Measurements from ENCODE around the gene LDAH. TPM values are rescaled to one million over a fixed set of nuclear protein-coding genes. Genes with fewer than 3 reads are reported as not detected.

The LDAH gene
- total and polyA plus RNA-seq, 10 of the 15 experiments (the other 5 are each of a cell fraction or from before 2014, with no cell fraction given): 17.9 to 44.7 (median 30.0) TPM

GRCh38 chr2:20737505-20737904 lies 85.4 kb downstream of the LDAH start (continued):
- TF ChIP-seq, protein P1, sequence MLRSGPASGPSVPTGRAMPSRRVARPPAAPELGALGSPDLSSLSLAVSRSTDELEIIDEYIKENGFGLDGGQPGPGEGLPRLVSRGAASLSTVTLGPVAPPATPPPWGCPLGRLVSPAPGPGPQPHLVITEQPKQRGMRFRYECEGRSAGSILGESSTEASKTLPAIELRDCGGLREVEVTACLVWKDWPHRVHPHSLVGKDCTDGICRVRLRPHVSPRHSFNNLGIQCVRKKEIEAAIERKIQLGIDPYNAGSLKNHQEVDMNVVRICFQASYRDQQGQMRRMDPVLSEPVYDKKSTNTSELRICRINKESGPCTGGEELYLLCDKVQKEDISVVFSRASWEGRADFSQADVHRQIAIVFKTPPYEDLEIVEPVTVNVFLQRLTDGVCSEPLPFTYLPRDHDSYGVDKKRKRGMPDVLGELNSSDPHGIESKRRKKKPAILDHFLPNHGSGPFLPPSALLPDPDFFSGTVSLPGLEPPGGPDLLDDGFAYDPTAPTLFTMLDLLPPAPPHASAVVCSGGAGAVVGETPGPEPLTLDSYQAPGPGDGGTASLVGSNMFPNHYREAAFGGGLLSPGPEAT (IDR thresholded peaks at IDR 0.05; ENCODE audit: low read depth): no peak
- no peak for TF ChIP-seq IKZF1 (conservative IDR thresholded peaks at IDR 0.05)
- TF ChIP-seq BHLHE40 (IDR thresholded peaks at IDR 0.05; ENCODE audit: borderline replicate concordance in 1 of 2, low read depth in 2 of 2, low read length in 1 of 2): no peak
- no peak for TF ChIP-seq CHD1 (IDR thresholded peaks at IDR 0.05; ENCODE audit: low read depth, low read length)
- TF ChIP-seq TAF1 (IDR thresholded peaks at IDR 0.05; ENCODE audit: borderline replicate concordance, low read depth, low read length): no peak
- TF ChIP-seq MEF2A (IDR thresholded peaks at IDR 0.05; ENCODE audit: insufficient read depth, low read depth, low read length): 0 out of 2 replicates have a peak, but pooled peaks have one; percentile 18
- TF ChIP-seq, protein P2, sequence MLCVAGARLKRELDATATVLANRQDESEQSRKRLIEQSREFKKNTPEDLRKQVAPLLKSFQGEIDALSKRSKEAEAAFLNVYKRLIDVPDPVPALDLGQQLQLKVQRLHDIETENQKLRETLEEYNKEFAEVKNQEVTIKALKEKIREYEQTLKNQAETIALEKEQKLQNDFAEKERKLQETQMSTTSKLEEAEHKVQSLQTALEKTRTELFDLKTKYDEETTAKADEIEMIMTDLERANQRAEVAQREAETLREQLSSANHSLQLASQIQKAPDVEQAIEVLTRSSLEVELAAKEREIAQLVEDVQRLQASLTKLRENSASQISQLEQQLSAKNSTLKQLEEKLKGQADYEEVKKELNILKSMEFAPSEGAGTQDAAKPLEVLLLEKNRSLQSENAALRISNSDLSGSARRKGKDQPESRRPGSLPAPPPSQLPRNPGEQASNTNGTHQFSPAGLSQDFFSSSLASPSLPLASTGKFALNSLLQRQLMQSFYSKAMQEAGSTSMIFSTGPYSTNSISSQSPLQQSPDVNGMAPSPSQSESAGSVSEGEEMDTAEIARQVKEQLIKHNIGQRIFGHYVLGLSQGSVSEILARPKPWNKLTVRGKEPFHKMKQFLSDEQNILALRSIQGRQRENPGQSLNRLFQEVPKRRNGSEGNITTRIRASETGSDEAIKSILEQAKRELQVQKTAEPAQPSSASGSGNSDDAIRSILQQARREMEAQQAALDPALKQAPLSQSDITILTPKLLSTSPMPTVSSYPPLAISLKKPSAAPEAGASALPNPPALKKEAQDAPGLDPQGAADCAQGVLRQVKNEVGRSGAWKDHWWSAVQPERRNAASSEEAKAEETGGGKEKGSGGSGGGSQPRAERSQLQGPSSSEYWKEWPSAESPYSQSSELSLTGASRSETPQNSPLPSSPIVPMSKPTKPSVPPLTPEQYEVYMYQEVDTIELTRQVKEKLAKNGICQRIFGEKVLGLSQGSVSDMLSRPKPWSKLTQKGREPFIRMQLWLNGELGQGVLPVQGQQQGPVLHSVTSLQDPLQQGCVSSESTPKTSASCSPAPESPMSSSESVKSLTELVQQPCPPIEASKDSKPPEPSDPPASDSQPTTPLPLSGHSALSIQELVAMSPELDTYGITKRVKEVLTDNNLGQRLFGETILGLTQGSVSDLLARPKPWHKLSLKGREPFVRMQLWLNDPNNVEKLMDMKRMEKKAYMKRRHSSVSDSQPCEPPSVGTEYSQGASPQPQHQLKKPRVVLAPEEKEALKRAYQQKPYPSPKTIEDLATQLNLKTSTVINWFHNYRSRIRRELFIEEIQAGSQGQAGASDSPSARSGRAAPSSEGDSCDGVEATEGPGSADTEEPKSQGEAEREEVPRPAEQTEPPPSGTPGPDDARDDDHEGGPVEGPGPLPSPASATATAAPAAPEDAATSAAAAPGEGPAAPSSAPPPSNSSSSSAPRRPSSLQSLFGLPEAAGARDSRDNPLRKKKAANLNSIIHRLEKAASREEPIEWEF (IDR thresholded peaks at IDR 0.05; ENCODE audit: insufficient replicate concordance, low read depth, low read length): no peak
- TF ChIP-seq IRF4 (IDR thresholded peaks at IDR 0.05; ENCODE audit: low read depth, low read length): no peak
- no peak for TF ChIP-seq ESRRA (IDR thresholded peaks at IDR 0.05; ENCODE audit: low read length)
- TF ChIP-seq RCOR1 (conservative IDR thresholded peaks at IDR 0.05; ENCODE audit: low read depth, low read length): no peak

Measured in GM12878 (cell line).